Measurements from ENCODE around the gene ARVCF.
A peak's percentile ranks its signal among the peaks of the same experiment; 100 is the strongest.

Gene ARVCF

GRCh38 chr22:20009018-20009491, 7.6 kb downstream of the ARVCF start:
- H3K36me3 Mint-ChIP-seq (ENCODE audit: low read depth): no peaks in the 10 kb centered on the region
- peaks cover 11% of the 10 kb centered on the region for H3K9me3 Mint-ChIP-seq
- no peak overlapping the region for H3K4me3 Mint-ChIP-seq
- H3K27me3 Mint-ChIP-seq (ENCODE audit: low read depth): peaks cover 29% of the 10 kb centered on the region
- H3K27ac Mint-ChIP-seq: no peak overlapping the region
- TF ChIP-seq CTCF (IDR thresholded peaks at IDR 0.05; ENCODE audit: unreplicated experiment in 3 of 3): no peak
- H3K4me1 Mint-ChIP-seq: peaks cover 7% of the 10 kb centered on the region

- peaks cover 7% of the 10 kb centered on the region for H3K4me1 Mint-ChIP-seq
- H3K36me3 Mint-ChIP-seq (ENCODE audit: low read depth): no peaks in the 10 kb centered on the region
- TF ChIP-seq CTCF (IDR thresholded peaks at IDR 0.05; ENCODE audit: unreplicated experiment in 3 of 3): no peak
- H3K9me3 Mint-ChIP-seq: peaks cover 17% of the 10 kb centered on the region
- no peak overlapping the region for H3K4me3 Mint-ChIP-seq
- peaks cover 23% of the 10 kb centered on the region for H3K27me3 Mint-ChIP-seq (ENCODE audit: low read depth)
- no peak overlapping the region for H3K27ac Mint-ChIP-seq
Measured at GRCh38 chr22:20008221-20008995, 8.2 kb downstream of the ARVCF start.

- H3K9me3 Mint-ChIP-seq: peaks cover 24% of the 10 kb centered on the region
- no peak overlapping the region for H3K4me3 Mint-ChIP-seq
- no peak for TF ChIP-seq CTCF (IDR thresholded peaks at IDR 0.05; ENCODE audit: unreplicated experiment in 3 of 3)
- H3K27me3 Mint-ChIP-seq (ENCODE audit: low read depth): peaks cover 10% of the 10 kb centered on the region
- peaks cover 39% of the 10 kb centered on the region for H3K4me1 Mint-ChIP-seq
- H3K36me3 Mint-ChIP-seq (ENCODE audit: low read depth): no peaks in the 10 kb centered on the region
- no peak overlapping the region for H3K27ac Mint-ChIP-seq
Measured at GRCh38 chr22:20004464-20004863, 12.2 kb downstream of the ARVCF start.

GRCh38 chr22:20003304-20003703, 13.3 kb downstream of the ARVCF start:
- Mint-ChIP-seq H3K36me3 (ENCODE audit: low read depth) (no peaks in the 10 kb centered on the region), H3K27ac (no peak overlapping the region), H3K27me3 (ENCODE audit: low read depth) (peaks cover 4% of the 10 kb centered on the region), H3K4me3 (no peak overlapping the region), H3K4me1 (peaks cover 45% of the 10 kb centered on the region), H3K9me3 (peaks cover 24% of the 10 kb centered on the region)
- no peak for TF ChIP-seq CTCF (IDR thresholded peaks at IDR 0.05; ENCODE audit: unreplicated experiment in 3 of 3)

GRCh38 chr22:20002636-20003035, 14.0 kb downstream of the ARVCF start:
- Mint-ChIP-seq H3K27ac (peak overlapping the region; percentile 19 to 43 (median 35)), H3K9me3 (peaks cover 24% of the 10 kb centered on the region), H3K4me1 (peaks cover 42% of the 10 kb centered on the region), H3K4me3 (no peak overlapping the region), H3K27me3 (ENCODE audit: low read depth) (no peaks in the 10 kb centered on the region), H3K36me3 (ENCODE audit: low read depth) (no peaks in the 10 kb centered on the region)
- TF ChIP-seq CTCF (IDR thresholded peaks at IDR 0.05; ENCODE audit: unreplicated experiment in 3 of 3): no peak

- H3K4me1 Mint-ChIP-seq: peaks cover 39% of the 10 kb centered on the region
- H3K27me3 Mint-ChIP-seq (ENCODE audit: low read depth): no peaks in the 10 kb centered on the region
- H3K9me3 Mint-ChIP-seq: peaks cover 24% of the 10 kb centered on the region
- H3K4me3 Mint-ChIP-seq: no peak overlapping the region
- H3K27ac Mint-ChIP-seq: peak overlapping the region; percentile 19 to 43 (median 35)
- no peaks in the 10 kb centered on the region for H3K36me3 Mint-ChIP-seq (ENCODE audit: low read depth)
- TF ChIP-seq CTCF (IDR thresholded peaks at IDR 0.05; ENCODE audit: unreplicated experiment in 3 of 3): no peak
Measured at GRCh38 chr22:20002128-20002527, 14.5 kb downstream of the ARVCF start.

Measured in nephron (organoid).